COLO668 (cell line): Measurements from ENCODE around the gene DOCK3.

ENCODE experiments used
- DNase-seq: peaks from one replicate; lab custom pipeline; 2025; ENCODE audit not compliant: unreplicated experiment; lab: John Stamatoyannopoulos, UW

The DOCK3 gene

DNA sequence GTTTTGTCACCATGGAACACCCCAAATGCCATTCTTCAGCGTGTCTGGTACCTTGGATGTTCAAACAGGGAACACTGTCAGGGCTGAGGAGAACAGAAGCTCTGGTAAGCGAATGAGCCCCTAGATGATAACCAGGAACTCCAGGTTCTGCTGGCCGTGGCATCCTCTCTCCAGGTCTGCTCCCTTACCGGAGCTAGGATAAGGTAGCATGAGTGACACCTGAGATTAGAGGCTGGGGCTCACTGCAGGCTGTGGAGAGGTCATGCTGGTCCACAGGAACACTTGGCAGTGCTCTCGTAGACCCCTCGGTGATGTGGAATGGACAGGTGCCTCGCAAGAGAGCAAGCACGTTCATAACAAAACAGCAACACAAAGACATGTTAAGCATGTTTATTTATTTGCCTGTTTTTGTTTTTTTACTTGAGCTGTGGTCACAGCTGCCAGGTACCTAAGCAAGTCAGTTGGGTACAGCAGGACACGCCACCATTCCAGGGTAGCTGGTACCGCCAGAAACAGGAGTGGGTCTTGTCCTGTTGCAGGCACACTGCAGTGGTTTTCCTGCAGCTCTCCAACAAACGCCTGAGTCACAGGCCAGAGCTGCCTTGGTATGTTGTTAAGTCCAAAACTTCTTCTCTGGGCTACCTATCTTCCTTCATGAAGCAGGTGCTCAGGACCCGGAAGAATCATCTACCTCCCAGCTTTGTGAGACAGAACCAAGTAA is 720.9 kb downstream of the DOCK3 start:
- no peak for DNase-seq

DNA sequence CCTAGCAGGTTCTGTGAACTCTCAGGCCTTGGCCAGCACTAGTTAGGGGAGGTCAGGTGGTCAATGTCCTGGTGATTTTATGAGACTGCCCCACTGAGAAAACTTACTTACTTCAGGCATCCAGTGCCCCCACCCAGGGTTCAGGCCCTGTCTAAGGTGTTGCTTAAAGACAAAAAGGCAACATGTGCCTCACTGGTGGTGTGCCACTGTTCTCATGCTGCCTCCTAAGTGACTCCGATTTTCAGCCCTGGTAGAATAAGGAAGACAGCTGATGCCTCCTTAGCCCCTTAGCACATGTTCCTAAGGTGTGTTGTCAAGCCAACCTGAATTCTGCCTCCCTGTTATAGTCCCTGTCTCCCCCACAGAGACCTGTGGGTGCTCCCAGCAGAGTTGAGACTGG is 721.7 kb downstream of the DOCK3 start:
- DNase-seq: no peak

DNA sequence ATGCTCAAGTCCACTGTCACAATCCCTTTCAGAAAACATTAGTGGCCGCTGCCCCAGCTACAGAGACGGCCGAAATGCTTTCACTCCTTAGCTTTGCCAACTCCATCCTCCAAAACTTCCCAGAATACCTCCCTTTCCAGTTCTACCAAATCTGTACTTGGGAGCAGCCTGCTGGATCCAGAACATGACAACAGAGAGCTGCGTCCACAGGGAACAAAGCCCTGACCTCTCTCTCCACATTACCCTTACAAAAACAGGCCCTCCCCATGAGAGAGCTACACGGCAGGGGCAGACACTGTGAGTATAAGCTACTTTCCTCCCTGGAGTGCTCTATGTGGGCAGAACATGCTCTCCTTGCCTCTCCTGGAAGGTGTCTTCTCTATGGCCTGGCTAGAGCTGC is 722.7 kb downstream of the DOCK3 start:
- DNase-seq: no peak

DNA sequence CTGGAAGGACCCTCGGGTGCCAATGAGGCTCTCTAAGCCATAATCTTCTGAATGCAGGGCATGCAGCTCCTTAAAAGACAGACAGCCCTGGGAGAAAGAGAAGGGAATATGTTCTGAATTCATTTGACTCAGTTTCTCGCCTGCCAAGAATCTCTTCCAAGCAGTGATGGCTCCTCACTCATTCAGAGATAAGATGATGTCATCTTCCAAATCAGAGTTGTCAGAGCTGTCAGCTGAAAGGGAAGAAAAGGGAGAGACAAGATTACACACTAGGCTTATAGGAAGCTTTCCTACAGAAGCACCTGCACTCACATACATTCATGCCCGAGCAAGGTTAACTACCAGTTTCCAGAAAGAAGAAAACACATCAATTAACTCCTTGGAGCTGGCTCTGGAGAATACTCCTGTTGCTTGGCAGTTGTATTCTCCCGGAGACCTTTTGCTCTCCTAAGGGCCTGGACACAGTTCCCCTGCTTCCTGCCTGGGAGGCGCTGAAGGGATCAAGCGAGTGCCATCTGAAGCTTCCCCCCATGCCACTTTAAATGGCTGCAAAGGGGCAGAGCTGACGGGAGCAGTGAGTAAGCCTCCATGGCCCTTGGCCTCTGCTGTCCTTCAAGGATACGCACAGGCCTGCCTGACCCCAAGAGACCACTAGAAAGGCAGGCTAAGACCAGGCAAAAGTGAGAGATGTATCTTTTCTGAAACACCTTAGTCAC is 724.0 kb downstream of the DOCK3 start:
- no peak for DNase-seq

DNA sequence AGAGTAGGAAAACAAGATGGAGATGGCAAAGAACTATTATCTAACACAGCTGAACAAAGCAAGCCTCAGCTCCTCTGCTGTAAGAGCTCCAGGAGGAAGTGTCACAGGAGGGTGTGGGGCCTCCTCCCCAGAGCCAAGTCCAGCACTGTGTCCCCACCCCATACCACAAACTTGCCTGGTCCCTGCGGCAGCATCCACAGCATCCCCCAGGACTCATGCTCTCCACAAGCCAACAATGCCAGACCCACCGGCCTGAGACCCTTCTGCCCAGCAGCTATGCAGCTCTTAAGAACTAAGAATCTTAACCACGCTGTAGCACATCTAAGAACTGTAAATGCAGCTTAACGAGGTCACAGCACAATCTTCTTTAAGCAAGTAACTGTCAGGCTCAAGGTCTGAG is 725.4 kb downstream of the DOCK3 start:
- no peak for DNase-seq

DNA sequence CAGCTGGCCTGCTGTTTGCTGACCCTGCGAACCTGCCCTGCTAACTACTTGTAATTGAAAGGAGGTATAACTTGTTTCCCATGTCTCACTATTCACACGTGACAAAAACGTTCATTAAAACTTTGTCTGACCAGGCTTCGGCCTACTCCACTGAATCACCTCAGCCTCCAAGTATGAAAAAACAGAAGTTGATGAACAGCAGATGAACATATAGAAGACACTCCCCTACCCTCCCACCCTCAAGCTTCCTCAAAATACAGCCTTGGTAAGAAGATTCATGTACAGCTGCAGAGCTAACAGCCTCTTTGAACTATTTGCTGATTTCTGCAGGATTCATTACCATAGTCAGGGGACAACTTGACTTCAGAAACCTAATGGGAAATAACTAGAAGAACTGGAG is 727.0 kb downstream of the DOCK3 start:
- DNase-seq: no peak

DNA sequence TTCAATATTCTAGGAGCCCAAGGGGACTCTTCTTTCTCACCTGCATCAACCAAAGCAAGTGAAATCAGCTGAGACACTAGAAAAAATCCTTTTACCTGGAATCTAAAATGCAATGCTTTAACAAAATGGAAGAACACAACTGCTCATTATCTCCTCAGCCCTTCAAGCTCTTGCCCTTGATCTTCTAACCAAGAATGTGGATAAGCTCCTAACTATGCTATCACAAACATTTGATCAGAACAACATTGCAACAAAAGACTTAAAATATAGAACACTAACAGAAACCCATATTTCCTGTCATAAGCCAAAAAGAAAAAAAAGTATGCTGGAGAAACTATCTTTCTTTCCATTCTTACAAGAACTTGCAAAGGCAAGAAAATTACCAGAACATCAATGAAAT is 728.9 kb downstream of the DOCK3 start:
- no peak for DNase-seq

DNA sequence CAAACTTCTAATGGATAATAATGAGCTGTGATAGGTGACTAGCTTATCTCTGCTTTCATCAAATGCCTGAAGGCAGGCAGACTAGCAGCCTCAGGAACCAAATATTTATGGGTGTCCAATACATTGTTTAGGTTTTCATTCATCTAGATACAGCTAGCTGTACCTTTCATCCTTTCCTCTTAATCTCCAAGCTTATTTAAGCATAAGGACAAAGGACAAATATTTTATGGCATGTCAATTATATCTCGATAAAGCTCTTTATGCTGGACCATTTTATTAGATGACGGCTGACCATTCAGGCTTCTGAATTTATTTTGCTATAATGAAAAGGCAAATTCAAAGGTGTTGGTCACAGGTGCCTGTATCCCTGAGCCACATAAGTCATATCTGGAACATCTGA is 733.3 kb downstream of the DOCK3 start:
- no peak for DNase-seq

DNA sequence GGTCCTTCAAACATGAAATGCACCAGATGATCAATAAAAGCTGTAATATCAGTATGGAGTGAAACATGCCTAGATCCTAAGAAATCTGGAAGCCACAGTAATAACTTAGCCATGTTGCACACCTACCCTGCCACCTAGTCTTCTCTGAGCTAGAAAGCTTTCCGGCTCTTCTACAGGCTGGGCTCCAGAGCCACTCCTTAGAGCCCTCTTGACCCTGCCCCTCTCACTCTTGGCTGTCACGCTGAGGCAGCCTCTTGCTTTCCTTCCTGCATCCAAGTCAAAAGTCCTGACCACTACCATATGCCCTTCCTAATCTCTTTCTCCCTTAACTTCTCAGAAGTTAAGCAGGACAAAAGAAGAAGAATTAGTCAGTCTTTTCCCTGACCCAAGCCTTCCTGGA is 734.1 kb downstream of the DOCK3 start:
- DNase-seq: no peak

DNA sequence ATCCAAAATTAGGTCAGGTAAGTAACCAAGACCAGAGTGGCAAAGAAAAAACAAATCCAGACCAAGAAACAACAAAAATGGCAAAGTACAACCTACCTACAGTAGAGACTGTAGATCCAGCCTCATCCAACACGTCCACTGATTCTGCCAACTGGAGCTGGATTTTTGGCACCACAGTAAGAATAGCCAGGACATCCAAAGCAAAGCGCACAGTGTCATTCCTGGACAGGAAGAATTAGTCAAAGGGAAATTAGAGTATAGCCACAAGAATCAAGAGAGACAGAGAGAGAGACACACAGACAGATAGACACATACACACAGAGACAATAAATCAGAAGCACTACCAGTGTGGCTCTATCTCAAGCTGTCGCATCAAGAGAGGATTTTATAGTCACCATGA is 747.5 kb downstream of the DOCK3 start:
- DNase-seq: no peak

DNA sequence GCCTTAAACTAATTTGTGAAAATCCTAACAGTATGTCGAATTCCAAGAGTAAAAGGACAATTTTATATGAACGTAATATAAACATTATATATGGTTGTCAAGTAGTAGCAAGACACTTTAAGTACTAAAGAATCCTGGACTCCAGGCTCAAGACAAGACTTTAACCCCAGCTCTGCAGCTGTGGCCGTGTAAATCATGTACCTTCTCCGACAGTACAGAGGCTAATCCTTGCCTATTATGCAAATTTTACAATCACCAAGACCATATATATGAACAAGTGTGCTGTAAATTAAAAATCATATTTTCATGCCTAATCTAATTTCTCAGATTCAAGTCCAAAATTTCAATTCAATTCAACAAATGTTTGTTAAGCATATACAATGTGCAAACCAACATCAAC is 752.2 kb downstream of the DOCK3 start:
- no peak for DNase-seq

DNA sequence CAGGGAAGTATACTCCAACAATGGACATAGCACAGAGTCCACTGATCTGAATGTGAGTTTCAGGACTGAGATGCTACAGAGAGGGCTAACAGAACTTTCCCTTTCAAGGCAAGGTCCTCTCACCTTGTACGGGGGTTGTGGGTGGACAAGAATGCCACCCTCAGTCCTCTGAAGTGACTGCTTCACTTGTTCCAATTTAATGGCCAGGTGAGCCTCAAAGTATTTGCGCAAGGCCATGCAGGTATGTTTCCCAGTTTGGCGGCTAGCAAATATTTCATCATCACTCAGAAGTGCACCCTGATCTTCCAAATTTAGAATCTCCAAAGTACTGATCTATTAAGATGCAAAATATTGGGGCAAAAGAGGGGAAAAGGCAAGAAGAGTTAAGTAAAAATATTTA is 754.4 kb downstream of the DOCK3 start:
- no peak for DNase-seq
